IPS-20b (cell line): ENCODE measurements around the gene RPTOR.
"Not testable (repeated sequence)": the region's sequence is repeated elsewhere in the genome, so short reads cannot be mapped to it uniquely, and the experiment has no call there.

Experiments used
- H3K27ac ChIP-seq: one replicate; pipeline ENCODE4 v1.5.1; 2013; ENCODE audit warnings: low read length
- H3K27me3 ChIP-seq: 2 replicates; pipeline ENCODE4 v1.6.1; 2013; ENCODE audit warnings: mild to moderate bottlenecking, low read length, inconsistent platforms; ENCODE audit not compliant: insufficient read depth
- H3K36me3 ChIP-seq: 2 replicates; pipeline ENCODE4 v1.6.1; 2013; ENCODE audit warnings: low read depth, mild to moderate bottlenecking, inconsistent platforms, low read length, moderate library complexity; ENCODE audit not compliant: insufficient read depth
- H3K4me1 ChIP-seq: 2 replicates; pipeline ENCODE4 v1.6.1; 2013; ENCODE audit warnings: mild to moderate bottlenecking, control low read depth, inconsistent platforms, low read length, moderate library complexity; ENCODE audit not compliant: insufficient read depth
- H3K4me3 ChIP-seq: 2 replicates; pipeline ENCODE4 v1.5.1; 2013; ENCODE audit warnings: mild to moderate bottlenecking, low read length, inconsistent platforms
- H3K9ac ChIP-seq: 2 replicates; pipeline ENCODE4 v1.6.1; 2013; ENCODE audit warnings: low read depth, mild to moderate bottlenecking, inconsistent platforms, low read length, moderate library complexity
- H3K9me3 ChIP-seq: 2 replicates; pipeline ENCODE4 v1.6.1; 2013; ENCODE audit warnings: mild to moderate bottlenecking, low read depth, low read length, inconsistent platforms; ENCODE audit not compliant: insufficient read depth

Gene RPTOR

DNA sequence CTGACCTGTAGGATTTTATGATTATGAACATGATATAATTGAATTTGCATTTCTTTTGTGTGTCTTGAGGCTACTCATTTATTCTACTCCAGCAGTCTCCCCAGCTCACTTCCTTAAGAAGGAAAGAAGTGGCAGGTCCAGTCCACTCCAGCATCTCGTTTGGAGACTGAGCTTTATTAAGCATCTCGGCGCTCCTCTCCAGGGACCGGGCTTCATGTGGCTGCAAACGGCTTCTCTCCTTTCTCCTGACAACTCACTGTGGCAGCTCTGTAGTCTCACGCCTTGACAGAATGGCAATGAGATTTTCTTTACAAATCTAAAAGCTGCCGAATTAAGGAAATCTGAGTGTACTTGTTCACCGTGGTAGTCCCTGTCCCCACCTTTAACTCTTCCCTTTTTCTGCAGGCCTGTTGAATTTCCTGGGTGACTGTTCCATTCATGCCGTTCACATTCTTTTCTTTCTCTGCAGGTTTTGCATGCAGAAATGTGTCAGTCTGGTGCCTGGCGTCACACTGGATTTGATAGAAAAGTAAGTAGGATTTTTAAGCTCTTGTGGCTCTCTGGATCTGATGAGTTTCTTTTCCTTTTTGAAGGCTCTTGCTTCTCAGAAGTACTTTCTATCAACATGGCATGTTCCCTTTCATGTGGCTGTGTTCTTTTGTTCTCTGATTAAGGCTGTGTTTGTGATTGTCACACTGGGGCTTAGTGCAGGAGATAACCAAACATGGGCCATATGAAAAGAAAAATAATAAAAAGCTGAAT is 246.5 kb downstream of the RPTOR start:
- Histone ChIP-seq H3K9ac (no peak overlapping the region), H3K36me3 (peaks cover 8% of the 10 kb centered on the region; the same call in 1 of the 2 replicates), H3K4me3 (no peak overlapping the region), H3K9me3 (no peaks in the 10 kb centered on the region), H3K27me3 (no peaks in the 10 kb centered on the region), H3K4me1 (peaks cover 6% of the 10 kb centered on the region; the same call in 1 of the 2 replicates), H3K27ac (no peak overlapping the region)

DNA sequence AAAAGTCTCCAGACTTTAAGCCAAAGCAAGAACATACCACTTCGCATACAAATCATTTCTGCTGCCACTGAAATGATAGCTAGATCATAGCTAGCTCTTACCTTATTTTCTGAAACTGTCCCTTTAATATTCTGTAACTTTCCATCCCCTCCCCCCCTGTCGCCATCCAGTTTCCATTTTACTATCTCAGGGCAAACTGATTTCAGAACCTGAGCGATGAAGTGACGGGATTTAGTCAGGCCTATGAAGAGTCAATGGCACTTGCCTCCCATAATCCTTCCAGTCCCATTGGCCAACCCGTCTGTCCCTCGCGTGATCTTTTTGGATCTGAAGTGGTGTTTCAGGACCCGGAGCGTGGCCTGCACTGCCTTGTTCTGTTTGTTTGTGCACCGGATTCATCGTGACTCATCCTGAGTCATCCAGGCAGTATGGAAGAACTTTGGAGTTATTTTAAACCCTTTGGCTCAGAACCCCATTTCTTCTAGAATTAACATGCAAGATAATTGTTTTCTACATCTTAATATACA is 247.2 kb downstream of the RPTOR start:
- Histone ChIP-seq H3K27ac (no peak overlapping the region), H3K36me3 (peaks cover 8% of the 10 kb centered on the region; the same call in 1 of the 2 replicates), H3K4me1 (peaks cover 4% of the 10 kb centered on the region; the same call in 1 of the 2 replicates), H3K4me3 (no peak overlapping the region), H3K9ac (no peak overlapping the region), H3K9me3 (no peaks in the 10 kb centered on the region), H3K27me3 (no peaks in the 10 kb centered on the region)

DNA sequence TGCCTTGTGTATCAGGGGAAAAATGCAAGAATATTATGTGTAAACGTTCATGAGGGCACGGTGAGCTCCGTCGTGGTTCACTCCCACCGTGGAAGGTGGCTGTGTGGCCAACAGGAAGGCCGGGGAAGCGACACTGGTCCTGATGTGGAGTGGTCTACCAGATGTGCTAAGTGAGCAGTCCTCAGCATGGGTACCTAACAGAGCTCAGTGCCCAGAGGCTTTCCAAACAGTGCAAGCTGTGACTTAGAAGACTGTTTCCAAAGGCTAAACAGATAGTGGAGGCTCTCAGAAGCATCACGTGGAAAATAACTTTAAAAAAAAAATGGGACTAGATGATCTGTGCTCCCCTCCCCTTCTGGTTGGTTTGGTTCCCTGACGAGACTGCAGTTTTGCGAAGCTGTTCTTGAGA is 247.7 kb downstream of the RPTOR start:
- Histone ChIP-seq H3K27ac (no peak overlapping the region), H3K4me1 (peaks cover 4% of the 10 kb centered on the region; the same call in 1 of the 2 replicates), H3K4me3 (no peak overlapping the region), H3K36me3 (peaks cover 8% of the 10 kb centered on the region; the same call in 1 of the 2 replicates), H3K9me3 (no peaks in the 10 kb centered on the region), H3K9ac (no peak overlapping the region), H3K27me3 (no peaks in the 10 kb centered on the region)

DNA sequence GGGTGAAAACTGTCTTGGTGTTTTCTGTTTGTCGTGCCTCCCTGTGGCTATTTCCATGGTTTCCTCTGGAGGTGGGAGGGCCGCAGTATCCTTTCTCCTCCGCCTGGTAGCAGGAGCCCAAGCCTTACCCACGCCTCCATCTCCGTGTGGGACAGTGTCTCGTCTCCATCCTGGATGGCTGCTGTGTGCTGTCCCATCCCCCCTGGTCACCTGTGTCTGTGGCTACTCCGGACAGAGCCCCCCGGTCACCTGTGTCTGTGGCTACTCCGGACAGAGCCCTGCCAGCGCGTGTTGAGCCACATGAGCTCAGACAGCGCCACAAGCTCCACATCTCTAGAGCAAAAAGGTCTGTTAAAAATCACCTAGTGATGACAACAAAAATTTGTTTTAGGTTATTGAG is 248.8 kb downstream of the RPTOR start:
- H3K27me3 ChIP-seq: no peaks in the 10 kb centered on the region

DNA sequence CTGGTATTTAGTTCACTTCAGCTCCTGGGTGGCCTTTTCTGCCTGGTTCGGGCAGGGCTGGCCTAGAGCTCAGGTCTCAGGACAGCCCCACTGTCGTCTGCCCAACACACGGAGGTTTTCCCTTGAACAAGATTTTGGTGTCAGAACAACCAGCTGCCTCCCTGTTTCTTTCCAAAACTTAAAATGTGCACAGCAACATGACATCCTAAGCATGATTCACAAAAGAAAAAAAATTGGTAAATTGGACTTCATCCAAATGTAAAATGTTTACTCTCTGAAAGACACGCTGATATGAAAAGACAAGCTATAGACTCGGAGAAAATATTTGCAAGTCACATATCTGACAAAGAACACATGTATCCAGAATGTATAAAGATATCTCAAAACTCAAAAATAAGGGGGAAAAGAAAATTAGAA is 249.2 kb downstream of the RPTOR start:
- Histone ChIP-seq H3K27ac (no peak overlapping the region), H3K27me3 (no peaks in the 10 kb centered on the region), H3K9ac (no peak overlapping the region), H3K4me1 (peaks cover 4% of the 10 kb centered on the region; the same call in 1 of the 2 replicates), H3K36me3 (peaks cover 8% of the 10 kb centered on the region; the same call in 1 of the 2 replicates), H3K4me3 (no peak overlapping the region), H3K9me3 (no peaks in the 10 kb centered on the region)

More for the DNA sequence above, 248.8 kb downstream of the RPTOR start:
- Histone ChIP-seq H3K27ac (no peak overlapping the region), H3K4me1 (peaks cover 4% of the 10 kb centered on the region; the same call in 1 of the 2 replicates), H3K36me3 (peaks cover 8% of the 10 kb centered on the region; the same call in 1 of the 2 replicates), H3K9ac (no peak overlapping the region), H3K4me3 (no peak overlapping the region), H3K9me3 (no peaks in the 10 kb centered on the region)

DNA sequence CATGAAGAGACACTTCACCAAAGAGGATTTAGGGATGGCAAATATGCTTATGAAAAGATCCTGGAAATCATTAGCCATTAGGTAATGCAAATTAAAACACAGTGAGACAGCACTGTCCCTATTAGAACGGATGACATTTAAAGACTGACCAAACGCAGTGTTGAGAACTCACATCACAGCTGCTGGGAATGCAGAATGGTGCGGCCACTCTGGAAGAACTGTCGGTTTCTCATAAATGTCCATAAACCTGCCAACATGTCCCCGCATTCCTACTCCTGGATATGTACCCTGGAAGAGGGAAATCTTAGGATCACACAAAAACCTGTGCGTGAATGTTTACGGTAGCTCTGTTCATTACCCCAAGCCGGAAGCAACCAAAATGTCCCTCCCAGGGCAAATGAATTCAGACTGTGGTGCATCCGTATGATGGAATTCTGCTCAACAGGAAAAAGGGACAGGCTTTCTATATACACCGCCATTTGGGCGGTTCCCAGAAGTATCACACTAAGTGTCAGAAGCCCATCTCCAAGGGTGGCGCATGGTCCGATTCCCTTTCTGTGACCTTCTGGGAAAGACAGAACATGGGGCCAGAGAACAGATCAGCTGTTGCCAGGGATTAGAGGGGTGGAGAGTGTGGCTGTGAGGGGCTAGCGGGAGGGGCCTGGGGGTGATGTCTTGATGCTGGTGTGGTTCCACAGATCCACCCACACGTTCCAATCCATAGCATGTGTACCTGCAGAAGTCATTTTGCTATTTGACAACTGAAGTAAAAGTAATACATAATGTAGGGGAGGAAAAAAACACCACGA is 249.8 kb downstream of the RPTOR start:
- H3K4me3 ChIP-seq: no peak overlapping the region
- no peak overlapping the region for H3K9ac ChIP-seq
- H3K4me1 ChIP-seq: peaks cover 4% of the 10 kb centered on the region; the same call in 1 of the 2 replicates
- no peak overlapping the region for H3K27ac ChIP-seq
- no peaks in the 10 kb centered on the region for H3K9me3 ChIP-seq
- peaks cover 8% of the 10 kb centered on the region; the same call in 1 of the 2 replicates for H3K36me3 ChIP-seq
- H3K27me3 ChIP-seq: no peaks in the 10 kb centered on the region

DNA sequence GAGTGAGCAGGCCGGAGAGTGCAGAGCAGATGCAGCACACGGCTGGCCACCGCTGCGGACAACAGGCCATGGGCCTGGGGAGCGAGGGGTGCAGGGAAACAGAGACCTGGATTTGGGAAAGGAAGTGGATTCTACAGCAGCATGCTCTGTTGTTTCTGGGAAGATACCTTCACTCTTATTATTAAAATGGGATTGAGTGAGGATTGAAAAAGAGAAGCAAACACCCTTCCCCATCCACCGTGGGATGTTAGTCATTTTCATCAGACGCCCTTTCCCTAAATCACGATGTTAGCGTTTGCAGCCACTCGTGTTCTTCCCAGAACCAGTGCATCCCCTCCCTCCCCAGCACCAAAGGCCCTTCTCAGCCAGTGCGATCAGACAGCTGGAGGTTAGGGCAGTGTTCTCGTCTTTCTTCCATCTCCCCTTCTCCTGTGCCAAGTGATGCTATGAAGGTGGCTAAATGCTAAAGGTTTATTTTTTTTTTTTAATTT is 250.5 kb downstream of the RPTOR start:
- H3K27ac ChIP-seq: no peak overlapping the region

DNA sequence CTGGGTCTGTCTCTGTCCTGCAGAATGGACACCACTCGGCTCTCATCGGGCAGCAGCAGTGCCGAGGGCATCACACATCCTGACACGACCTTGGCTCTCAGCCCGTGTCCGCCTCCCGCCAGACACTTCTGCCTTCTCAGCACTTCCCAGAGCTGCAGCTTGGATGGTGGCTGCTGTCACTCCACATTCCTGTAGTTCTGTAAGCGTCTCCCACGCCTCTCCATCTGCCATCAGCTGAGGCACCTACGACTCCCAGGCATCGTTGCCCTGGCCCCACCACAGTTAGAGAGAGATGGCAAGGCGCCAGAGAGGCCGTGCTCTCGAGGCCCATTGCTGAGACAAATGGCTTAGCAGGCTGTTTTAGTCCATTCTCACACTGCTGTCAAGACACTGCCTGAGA is 251.1 kb downstream of the RPTOR start:
- no peak overlapping the region for H3K4me3 ChIP-seq
- peaks cover 4% of the 10 kb centered on the region; the same call in 1 of the 2 replicates for H3K4me1 ChIP-seq
- no peaks in the 10 kb centered on the region for H3K9me3 ChIP-seq
- H3K36me3 ChIP-seq: peaks cover 8% of the 10 kb centered on the region; the same call in 1 of the 2 replicates
- no peak overlapping the region for H3K9ac ChIP-seq
- no peak overlapping the region for H3K27ac ChIP-seq
- H3K27me3 ChIP-seq: no peaks in the 10 kb centered on the region

More for the DNA sequence above, 250.5 kb downstream of the RPTOR start:
- H3K9ac ChIP-seq: no peak overlapping the region
- H3K4me3 ChIP-seq: no peak overlapping the region
- H3K27me3 ChIP-seq: no peaks in the 10 kb centered on the region
- H3K9me3 ChIP-seq: no peaks in the 10 kb centered on the region
- peaks cover 4% of the 10 kb centered on the region; the same call in 1 of the 2 replicates for H3K4me1 ChIP-seq
- peaks cover 8% of the 10 kb centered on the region; the same call in 1 of the 2 replicates for H3K36me3 ChIP-seq

DNA sequence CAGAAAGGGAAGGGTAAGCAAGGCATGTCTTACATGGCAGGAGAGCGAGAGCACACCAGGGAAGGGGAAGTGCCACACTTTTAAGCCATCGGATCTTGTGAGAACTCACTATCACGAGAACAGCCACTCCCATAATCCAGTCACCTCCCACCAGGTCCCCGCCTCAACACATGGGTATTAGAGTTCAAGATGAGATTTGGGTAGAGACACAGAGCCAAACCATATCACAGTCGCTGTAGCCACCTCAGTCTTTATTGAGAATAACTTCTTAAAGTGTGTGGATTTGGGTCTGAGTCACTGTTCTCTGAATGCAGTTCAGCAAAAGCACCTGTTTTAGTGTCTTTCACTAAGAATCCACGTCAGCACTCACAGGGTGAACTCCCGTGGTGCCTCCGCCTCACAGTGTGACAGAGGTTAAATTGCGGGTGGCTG is 251.8 kb downstream of the RPTOR start:
- Histone ChIP-seq H3K4me1 (no peaks in the 10 kb centered on the region; the same call in 1 of the 2 replicates), H3K4me3 (no peak overlapping the region), H3K9ac (no peak overlapping the region), H3K36me3 (peaks cover 5% of the 10 kb centered on the region; the same call in 1 of the 2 replicates), H3K27ac (no peak overlapping the region), H3K9me3 (no peaks in the 10 kb centered on the region), H3K27me3 (no peaks in the 10 kb centered on the region)

DNA sequence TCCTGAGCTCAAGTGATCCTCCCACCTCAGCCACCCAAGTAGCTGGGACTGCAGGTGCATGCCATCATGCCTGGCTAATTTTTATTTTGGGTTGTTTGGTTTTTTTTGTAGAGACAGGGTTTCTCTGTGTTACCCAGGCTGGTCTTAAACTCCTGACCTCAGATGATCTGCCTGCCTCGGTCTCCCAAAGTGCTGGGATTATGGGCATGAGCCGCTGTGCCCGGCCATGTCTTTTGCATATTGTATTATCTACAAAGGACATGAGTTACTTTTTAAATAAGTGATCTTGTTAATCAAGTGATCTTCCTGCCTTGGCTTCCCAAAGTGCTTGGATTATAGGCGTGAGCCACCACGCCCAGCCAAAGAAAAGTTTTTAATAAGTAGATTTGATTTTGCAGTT is 252.6 kb downstream of the RPTOR start:
- H3K27me3 ChIP-seq, H3K9me3 ChIP-seq, H3K9ac ChIP-seq, H3K4me1 ChIP-seq, H3K27ac ChIP-seq, H3K4me3 ChIP-seq, H3K36me3 ChIP-seq: not testable (repeated sequence)
